Ishikawa (cell line): Measurements from ENCODE around the gene CAMK1D.

Source experiments
- CEBPB ChIP-seq: IDR thresholded peaks from 2 replicates; pipeline ENCODE4 v1.6.1; 2012
- CREB1 ChIP-seq: IDR thresholded peaks from 2 replicates; pipeline ENCODE4 v1.6.1; 2012; ENCODE audit warnings: low read depth
- EGR1 ChIP-seq: IDR thresholded peaks from 2 replicates; pipeline ENCODE4 v1.6.1; 2012
- EP300 ChIP-seq: IDR thresholded peaks from 2 replicates; pipeline ENCODE4 v1.6.1; 2012; ENCODE audit warnings: borderline replicate concordance
- FOXM1 ChIP-seq: IDR thresholded peaks from 2 replicates; pipeline ENCODE4 v1.6.1; 2012; ENCODE audit warnings: low read depth, borderline replicate concordance
- MAX ChIP-seq: IDR thresholded peaks from 2 replicates; pipeline ENCODE4 v1.6.1; 2012
- NFIC ChIP-seq: IDR thresholded peaks from 2 replicates; pipeline ENCODE4 v1.6.1; 2012
- REST ChIP-seq: IDR thresholded peaks from 2 replicates; pipeline ENCODE4 v1.6.1; 2012; ENCODE audit warnings: low read depth, mild to moderate bottlenecking
- TAF1 ChIP-seq: IDR thresholded peaks from 2 replicates; pipeline ENCODE4 v1.6.1; 2012; ENCODE audit warnings: low read depth, mild to moderate bottlenecking
- TEAD4 ChIP-seq: IDR thresholded peaks from 2 replicates; pipeline ENCODE4 v1.6.1; 2012
- USF1 ChIP-seq: IDR thresholded peaks from 2 replicates; pipeline ENCODE4 v1.6.1; 2012
- YY1 ChIP-seq: IDR thresholded peaks from 2 replicates; pipeline ENCODE4 v1.6.1; 2012; ENCODE audit warnings: low read depth
- ZBTB7A ChIP-seq: IDR thresholded peaks from 2 replicates; pipeline ENCODE4 v1.6.1; 2012; ENCODE audit warnings: low read depth

CAMK1D gene

GRCh38 chr10:12401466-12401865, 52.1 kb downstream of the CAMK1D start:
- TF ChIP-seq FOXM1 (no peak), NFIC (no peak), EGR1 (no peak)

- TF ChIP-seq FOXM1: no peak
- no peak for TF ChIP-seq TEAD4
- no peak for TF ChIP-seq EGR1
- TF ChIP-seq TAF1: no peak
- no peak for TF ChIP-seq YY1
- no peak for TF ChIP-seq CEBPB
- no peak for TF ChIP-seq CREB1
- TF ChIP-seq EP300: no peak
- no peak for TF ChIP-seq REST
- no peak for TF ChIP-seq ZBTB7A
Observed at GRCh38 chr10:12403119-12403518, 53.8 kb downstream of the CAMK1D start.

- no peak for TF ChIP-seq USF1
- no peak for TF ChIP-seq REST
- no peak for TF ChIP-seq YY1
- no peak for TF ChIP-seq CEBPB
- no peak for TF ChIP-seq ZBTB7A
- TF ChIP-seq MAX: no peak
- TF ChIP-seq TEAD4: no peak
Observed at GRCh38 chr10:12405342-12406320, 56.3 kb downstream of the CAMK1D start.

- no peak for TF ChIP-seq CEBPB
- no peak for TF ChIP-seq EP300
Observed at GRCh38 chr10:12406764-12407400, 57.5 kb downstream of the CAMK1D start.

- no peak for TF ChIP-seq REST
- no peak for TF ChIP-seq CREB1
- no peak for TF ChIP-seq TEAD4
- no peak for TF ChIP-seq USF1
Observed at GRCh38 chr10:12408472-12408871, 59.1 kb downstream of the CAMK1D start.

GRCh38 chr10:12409161-12409560, 59.8 kb downstream of the CAMK1D start:
- TF ChIP-seq CREB1 (no peak), TEAD4 (no peak), FOXM1 (no peak), ZBTB7A (no peak), USF1 (no peak), REST (no peak), CEBPB (no peak), MAX (no peak), EGR1 (no peak)
